ENCODE data around the gene SC5D. TPM values are rescaled to one million over a fixed set of nuclear protein-coding genes. Genes with fewer than 3 reads are reported as not detected.

The SC5D gene
- total RNA-seq, 1 donor from 2014 or later: 47.9 TPM

GRCh38 chr11:121329781-121330395 lies 37.3 kb downstream of the SC5D start:
- ATAC-seq: no peak

GRCh38 chr11:121330614-121331435 lies 38.3 kb downstream of the SC5D start:
- ATAC-seq: no peak

GRCh38 chr11:121334973-121335710 lies 42.6 kb downstream of the SC5D start:
- ATAC-seq: no peak

- no peak for ATAC-seq
Observed at GRCh38 chr11:121336279-121336937, 43.8 kb downstream of the SC5D start.

GRCh38 chr11:121337078-121337477 lies 44.5 kb downstream of the SC5D start:
- ATAC-seq: no peak

- ATAC-seq: no peak
Observed at GRCh38 chr11:121337740-121338272, 45.2 kb downstream of the SC5D start.

- no peak for ATAC-seq
Observed at GRCh38 chr11:121338536-121338935, 46.0 kb downstream of the SC5D start.

- no peak for ATAC-seq
Observed at GRCh38 chr11:121340032-121340580, 47.5 kb downstream of the SC5D start.

- ATAC-seq: no peak
Observed at GRCh38 chr11:121341609-121342008, 49.0 kb downstream of the SC5D start.

GRCh38 chr11:121344824-121345223 lies 52.3 kb downstream of the SC5D start:
- no peak for ATAC-seq

GRCh38 chr11:121347094-121347493 lies 54.5 kb downstream of the SC5D start:
- no peak for ATAC-seq

GRCh38 chr11:121347813-121348212 lies 55.2 kb downstream of the SC5D start:
- no peak for ATAC-seq

- no peak for ATAC-seq
Observed at GRCh38 chr11:121348220-121348875, 55.8 kb downstream of the SC5D start.

GRCh38 chr11:121349790-121350189 lies 57.2 kb downstream of the SC5D start:
- ATAC-seq: no peak

GRCh38 chr11:121350314-121351082 lies 57.9 kb downstream of the SC5D start:
- no peak for ATAC-seq

- ATAC-seq: no peak
Observed at GRCh38 chr11:121351083-121351630, 58.6 kb downstream of the SC5D start.

GRCh38 chr11:121352251-121352891 lies 59.8 kb downstream of the SC5D start:
- no peak for ATAC-seq

- no peak for ATAC-seq
Observed at GRCh38 chr11:121354192-121354591, 61.6 kb downstream of the SC5D start.

GRCh38 chr11:121356357-121356756 lies 63.8 kb downstream of the SC5D start:
- no peak for ATAC-seq

Measured in esophagus mucosa (tissue), 1 donor.